Astrocyte (in vitro differentiated cells and primary cell): ENCODE results near the gene AUTS2.

ENCODE experiments used
- CTCF ChIP-seq: IDR thresholded peaks from 2 replicates; pipeline ENCODE4 v1.5.1; 2011; ENCODE audit warnings: low read depth, mild to moderate bottlenecking, inconsistent platforms, low read length, moderate library complexity; ENCODE audit not compliant: insufficient read depth
- EZH2 ChIP-seq: IDR thresholded peaks from 2 replicates; pipeline ENCODE4 v1.6.1; 2012; ENCODE audit warnings: mild to moderate bottlenecking, low read length, inconsistent platforms; ENCODE audit not compliant: insufficient read depth

- TF ChIP-seq CTCF (no peak), EZH2 (no peak)
Observed at GRCh38 chr7:70183278-70183677, 585.0 kb downstream of the AUTS2 start.
